ENCODE data around the gene PZP. TPM values are rescaled to one million over a fixed set of nuclear protein-coding genes. Genes with fewer than 3 reads are reported as not detected.

PZP gene
- total RNA-seq, 2 donors from 2014 or later: not detected

GRCh38 chr12:9114946-9115345, 93.2 kb downstream of the PZP start:
- no peaks in the 10 kb centered on the region for H3K4me1 ChIP-seq
- no peaks in the 10 kb centered on the region for H3K27me3 ChIP-seq
- DNase-seq: no peak
- intact Hi-C loops (cut with DNase I): no loop called here
- ATAC-seq: no peak
- no peaks in the 10 kb centered on the region for H3K9me3 ChIP-seq
- no peak overlapping the region for H3K27ac ChIP-seq
- no peaks in the 10 kb centered on the region for H3K36me3 ChIP-seq (replicated peaks in 1 of 2; ENCODE audit: insufficient read depth in 1 of 2, low read depth in 2 of 2)
- TF ChIP-seq POLR2A (IDR thresholded peaks at IDR 0.05) (no peak), CTCF (IDR thresholded peaks at IDR 0.05) (no peak)
- H3K4me3 ChIP-seq: no peak overlapping the region

- Histone ChIP-seq H3K9me3 (no peaks in the 10 kb centered on the region), H3K36me3 (replicated peaks in 1 of 2; ENCODE audit: insufficient read depth in 1 of 2, low read depth in 2 of 2) (no peaks in the 10 kb centered on the region), H3K4me1 (no peaks in the 10 kb centered on the region), H3K27me3 (no peaks in the 10 kb centered on the region), H3K27ac (no peak overlapping the region), H3K4me3 (no peak overlapping the region)
- no peak for TF ChIP-seq POLR2A (IDR thresholded peaks at IDR 0.05)
- TF ChIP-seq CTCF (IDR thresholded peaks at IDR 0.05): no peak
- intact Hi-C loops (cut with DNase I): no loop called here
- whole genome bisulfite sequencing, 2 donors: 48 to 50% methylated on average over 1 of the region's 1 CpG
- no peak for DNase-seq
- no peak for ATAC-seq
Measured at GRCh38 chr12:9113987-9114309, 94.2 kb downstream of the PZP start.

GRCh38 chr12:9113296-9113986, 94.8 kb downstream of the PZP start:
- Histone ChIP-seq H3K4me1 (no peaks in the 10 kb centered on the region), H3K36me3 (replicated peaks in 1 of 2; ENCODE audit: insufficient read depth in 1 of 2, low read depth in 2 of 2) (no peaks in the 10 kb centered on the region), H3K27ac (no peak overlapping the region), H3K27me3 (no peaks in the 10 kb centered on the region), H3K9me3 (no peaks in the 10 kb centered on the region), H3K4me3 (no peak overlapping the region)
- ATAC-seq (no peak), DNase-seq (no peak)
- no peak for TF ChIP-seq POLR2A (IDR thresholded peaks at IDR 0.05)
- no peak for TF ChIP-seq CTCF (IDR thresholded peaks at IDR 0.05)
- WGBS, 2 donors: 77 to 80% methylated on average over 7 of the region's 7 CpGs
- intact Hi-C loops (cut with DNase I): no loop called here

- TF ChIP-seq CTCF (IDR thresholded peaks at IDR 0.05): no peak
- TF ChIP-seq POLR2A (IDR thresholded peaks at IDR 0.05): no peak
- ATAC-seq (no peak), DNase-seq (no peak)
- no peak overlapping the region for H3K27ac ChIP-seq
- no peaks in the 10 kb centered on the region for H3K27me3 ChIP-seq
- no peak overlapping the region for H3K4me3 ChIP-seq
- no peaks in the 10 kb centered on the region for H3K9me3 ChIP-seq
- no peaks in the 10 kb centered on the region for H3K36me3 ChIP-seq (replicated peaks in 1 of 2; ENCODE audit: insufficient read depth in 1 of 2, low read depth in 2 of 2)
- no peaks in the 10 kb centered on the region for H3K4me1 ChIP-seq
- intact Hi-C loops (cut with DNase I): no loop called here
- WGBS, 2 donors: 89 to 93% methylated on average over 6 of the region's 6 CpGs
Measured at GRCh38 chr12:9112076-9112853, 95.9 kb downstream of the PZP start.

GRCh38 chr12:9111525-9111924, 96.7 kb downstream of the PZP start:
- no peak for DNase-seq
- intact Hi-C loops (cut with DNase I): no loop called here
- 79 to 91% methylated on average over 1 of the region's 1 CpG for WGBS, 2 donors
- H3K4me1 ChIP-seq: no peaks in the 10 kb centered on the region
- no peak overlapping the region for H3K4me3 ChIP-seq
- TF ChIP-seq POLR2A (IDR thresholded peaks at IDR 0.05): no peak
- no peak for TF ChIP-seq CTCF (IDR thresholded peaks at IDR 0.05)
- H3K36me3 ChIP-seq (replicated peaks in 1 of 2; ENCODE audit: insufficient read depth in 1 of 2, low read depth in 2 of 2): no peaks in the 10 kb centered on the region
- no peaks in the 10 kb centered on the region for H3K27me3 ChIP-seq
- no peak overlapping the region for H3K27ac ChIP-seq
- no peak for ATAC-seq
- H3K9me3 ChIP-seq: no peaks in the 10 kb centered on the region

All from body of pancreas (tissue), 4 donors.